Measurements from ENCODE around the gene FBXL4.

The FBXL4 gene

GRCh38 chr6:98947411-98948292 lies at the start of gene FBXL4:
Gene FBXL4, minus strand, starts transcription at chr6:98947946. Its CDS starts 20,958 bp downstream, at chr6:98926988.
- peak; percentile 89 for DNase-seq

GRCh38 chr6:98995116-98995515 lies 47.4 kb upstream of the FBXL4 start:
- DNase-seq: no peak

GRCh38 chr6:98992535-98992934 lies 44.8 kb upstream of the FBXL4 start:
- DNase-seq: no peak

GRCh38 chr6:98986071-98986615 lies 38.4 kb upstream of the FBXL4 start:
- no peak for DNase-seq

- no peak for DNase-seq
Observed at GRCh38 chr6:98985391-98985790, 37.6 kb upstream of the FBXL4 start.

- DNase-seq: no peak
Observed at GRCh38 chr6:98984121-98984520, 36.4 kb upstream of the FBXL4 start.

- DNase-seq: no peak
Observed at GRCh38 chr6:98981473-98981872, 33.7 kb upstream of the FBXL4 start.

- no peak for DNase-seq
Observed at GRCh38 chr6:98980819-98981218, 33.1 kb upstream of the FBXL4 start.

GRCh38 chr6:98977671-98978292 lies 30.0 kb upstream of the FBXL4 start:
- peak; percentile 12 for DNase-seq

GRCh38 chr6:98976674-98977385 lies 29.1 kb upstream of the FBXL4 start:
- DNase-seq: no peak

- no peak for DNase-seq
Observed at GRCh38 chr6:98975421-98975820, 27.7 kb upstream of the FBXL4 start.

- no peak for DNase-seq
Observed at GRCh38 chr6:98974309-98974708, 26.6 kb upstream of the FBXL4 start.

GRCh38 chr6:98973571-98973970 lies 25.8 kb upstream of the FBXL4 start:
- DNase-seq: no peak

- DNase-seq: no peak
Observed at GRCh38 chr6:98971303-98971702, 23.6 kb upstream of the FBXL4 start.

- DNase-seq: no peak
Observed at GRCh38 chr6:98970469-98970868, 22.7 kb upstream of the FBXL4 start.

GRCh38 chr6:98967616-98968015 lies 19.9 kb upstream of the FBXL4 start:
- no peak for DNase-seq

- DNase-seq: no peak
Observed at GRCh38 chr6:98959631-98960030, 11.9 kb upstream of the FBXL4 start.

GRCh38 chr6:98958776-98959175 lies 11.0 kb upstream of the FBXL4 start:
- DNase-seq: no peak

GRCh38 chr6:98957450-98957849 lies 9.7 kb upstream of the FBXL4 start:
- DNase-seq: no peak

GRCh38 chr6:98949589-98949988 lies 1.8 kb upstream of the FBXL4 start:
- no peak for DNase-seq

- no peak for DNase-seq
Observed at GRCh38 chr6:98946879-98947410, 801 bp downstream of the FBXL4 start.

- DNase-seq: peak; percentile 7
Observed at GRCh38 chr6:98946266-98946878, 1.4 kb downstream of the FBXL4 start.

Measured in midbrain (tissue), 1 donor.